ENCODE results near the gene PLCD1.

GRCh38 chr3:38062809-38063208 is 33.4 kb upstream of the PLCD1 start:
- TF ChIP-seq CTCF (IDR thresholded peaks at IDR 0.05) (no peak), POLR2A (IDR thresholded peaks at IDR 0.05) (no peak)

Data from uterus (tissue), 2 donors.